GOT3 (cell line): Measurements from ENCODE around the gene ZBTB44.

Source experiments
- DNase-seq: peaks from one replicate; lab custom pipeline; 2025; ENCODE audit warnings: mixed read lengths; lab: John Stamatoyannopoulos, UW

The ZBTB44 gene

GRCh38 chr11:130177782-130178181, 136.9 kb downstream of the ZBTB44 start:
- no peak for DNase-seq
